Stimulated activated CD4-positive, alpha-beta T cell treated with anti-CD3 and anti-CD28 coated beads, Interleukin-15, amount 100 ng/mL, for 48 hours (primary cell): ENCODE results near the gene GDF9.
"Not testable (repeated sequence)": the region's sequence is repeated elsewhere in the genome, so short reads cannot be mapped to it uniquely, and the experiment has no call there.

Experiments used
- DNase-seq, 2 donors: peaks; one replicate each; pipeline ENCODE4 v3.0.0-alpha.2; 2020; ENCODE audit warnings: low read depth in 2 of 2

Gene GDF9

GRCh38 chr5:132873119-132873929 is 7.1 kb upstream of the GDF9 start, which contains the start of gene LEAP2:
Gene LEAP2 (plus strand): TSS chr5:132873668. CDS start chr5:132873695, 27 bp downstream.
- DNase-seq: no peak

GRCh38 chr5:132872788-132873118 is 6.5 kb upstream of the GDF9 start:
- no peak for DNase-seq

GRCh38 chr5:132871459-132872284 is 5.4 kb upstream of the GDF9 start:
- no peak for DNase-seq

GRCh38 chr5:132870801-132871200 is 4.5 kb upstream of the GDF9 start:
- DNase-seq: no peak

GRCh38 chr5:132868754-132869153 is 2.5 kb upstream of the GDF9 start:
- DNase-seq: no peak

- no peak for DNase-seq
Observed at GRCh38 chr5:132867046-132867451, 780 bp upstream of the GDF9 start.

- no peak for DNase-seq
Observed at GRCh38 chr5:132865668-132866341, 464 bp downstream of the GDF9 start.

GRCh38 chr5:132860742-132861141 is 5.5 kb downstream of the GDF9 start:
- no peak for DNase-seq

GRCh38 chr5:132859889-132860437 is 6.3 kb downstream of the GDF9 start:
- no peak for DNase-seq

GRCh38 chr5:132856011-132856410 is 10.3 kb downstream of the GDF9 start:
- no peak for DNase-seq

GRCh38 chr5:132854992-132855391 is 11.3 kb downstream of the GDF9 start:
- DNase-seq: not testable (repeated sequence)

GRCh38 chr5:132854301-132854700 is 12.0 kb downstream of the GDF9 start:
- no peak for DNase-seq

GRCh38 chr5:132853790-132854189 is 12.5 kb downstream of the GDF9 start:
- DNase-seq: no peak

- DNase-seq: no peak
Observed at GRCh38 chr5:132853323-132853722, 12.9 kb downstream of the GDF9 start.

- no peak for DNase-seq
Observed at GRCh38 chr5:132850066-132850465, 16.2 kb downstream of the GDF9 start.

- no peak for DNase-seq
Observed at GRCh38 chr5:132849347-132849746, 16.9 kb downstream of the GDF9 start.

GRCh38 chr5:132848270-132848669 is 18.0 kb downstream of the GDF9 start:
- no peak for DNase-seq

- no peak for DNase-seq
Observed at GRCh38 chr5:132841305-132841704, 25.0 kb downstream of the GDF9 start.

GRCh38 chr5:132840896-132841295 is 25.4 kb downstream of the GDF9 start:
- DNase-seq: no peak

- no peak for DNase-seq
Observed at GRCh38 chr5:132840313-132840712, 26.0 kb downstream of the GDF9 start.

- no peak for DNase-seq
Observed at GRCh38 chr5:132839426-132840301, 26.6 kb downstream of the GDF9 start.
